H1 (cell line): ENCODE results near the gene TTLL5. TPM values are rescaled to one million over a fixed set of nuclear protein-coding genes. Genes with fewer than 3 reads are reported as not detected.

Experiments used
- KDM5A ChIP-seq: fragments of 200-600 bp; IDR thresholded peaks from 2 replicates; pipeline ENCODE4 v1.7.1; 2012; ENCODE audit warnings: mild to moderate bottlenecking, low read length, inconsistent platforms, mixed read lengths
- NANOG ChIP-seq: IDR thresholded peaks from 2 replicates; pipeline ENCODE4 v1.6.1; 2011; ENCODE audit warnings: low read length, low read depth, mild to moderate bottlenecking, inconsistent platforms; ENCODE audit not compliant: insufficient read depth, poor library complexity, severe bottlenecking
- RAD21 ChIP-seq, 2 experiments: IDR thresholded peaks in 1 of 2; conservative IDR thresholded peaks in 1 of 2; 2 replicates each; pipeline ENCODE4 v1.6.1; 2011; ENCODE audit warnings: low read depth in 2 of 2, low read length in 2 of 2, improper control_type of control experiment in 1 of 2, inconsistent platforms in 1 of 2, mild to moderate bottlenecking in 1 of 2, moderate library complexity in 1 of 2
- polyA plus RNA-seq, 7 experiments: library from polyadenylated mRNA; depleted of rRNA in 3 of 7; stranded (reverse) in 5 of 7; unstranded in 2 of 7; fragments of >200 nt in 5 of 7; fragments of 200-250 nt in 2 of 7; gene quantifications; 1 replicate in 5 of 7; 2 replicates in 1 of 7; 4 replicates in 1 of 7; pipeline versions ENCODE4 v1.2.1 to v1.2.3, GENCODE V29; 2011 to 2013; ENCODE audit warnings: missing spikeins in 2 of 7, mixed read lengths in 2 of 7
- total RNA-seq: library from RNA; stranded (reverse); fragmentation: NEBNext Ultra II Directional; extraction: Animal tissue kit (Norgen Biotek cat#: 25700); gene quantifications from 2 replicates; pipeline ENCODE4 v1.2.1, GENCODE V29; 2021

TTLL5 gene
- total and polyA plus RNA-seq, 2 of the 8 experiments (the other 6 are each of a cell fraction or from before 2014, with no cell fraction given) = 16.1 to 45.9 TPM

DNA sequence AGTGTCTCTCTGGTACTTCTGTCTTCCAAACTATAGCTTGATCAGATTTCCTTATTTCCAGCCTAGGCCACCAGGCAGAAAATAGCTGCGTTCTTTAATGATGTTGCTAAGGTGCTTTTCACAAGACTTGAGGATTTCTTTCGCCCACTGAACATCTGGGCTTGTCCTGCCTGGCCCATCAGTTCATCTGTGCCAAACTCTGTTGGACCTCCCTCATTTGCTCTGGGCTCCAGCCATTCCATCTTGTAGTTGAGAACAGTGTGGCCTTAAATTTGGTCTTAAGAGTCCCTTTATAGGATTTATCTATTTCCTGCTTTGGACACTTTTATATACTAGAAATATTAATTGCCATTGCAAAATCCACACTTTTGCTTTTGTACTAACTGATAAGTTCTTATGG, 109.6 kb downstream of the TTLL5 start (continued):
- TF ChIP-seq RAD21 (IDR thresholded peaks at IDR 0.05 in 1 of 2, conservative IDR thresholded peaks at IDR 0.05 in 1 of 2; ENCODE audit: low read depth in 2 of 2, low read length in 2 of 2) (no peak), NANOG (no peak), KDM5A (no peak)
